Posterior cingulate gyrus (tissue), 11 donors: ENCODE results near the gene XYLT1.

Experiments
- DNase-seq, 10 donors: peaks; one replicate each; pipeline versions ENCODE4 v3.0.0 to v3.0.0-alpha.2; 2020 to 2021; ENCODE audit warnings: mixed read lengths in 3 of 10
- intact Hi-C: fragments of 100-400 bp; cut with DNase I; formaldehyde crosslinking; loops from one replicate; pipeline ENCODE4 v1.15.1; 2023

Gene XYLT1

GRCh38 chr16:17227278-17227677 lies 243.5 kb downstream of the XYLT1 start:
- intact Hi-C loops = no loop called here
- DNase-seq = no peak

GRCh38 chr16:17225541-17225940 lies 245.2 kb downstream of the XYLT1 start:
- DNase-seq = no peak
- intact Hi-C loops = no loop called here

- DNase-seq = peak in 2 of 10 donors; percentile 33 to 44
Observed at GRCh38 chr16:17224879-17225281, 245.9 kb downstream of the XYLT1 start.

GRCh38 chr16:17224350-17224749 lies 246.4 kb downstream of the XYLT1 start:
- intact Hi-C loops = no loop called here

More at GRCh38 chr16:17224879-17225281, 245.9 kb downstream of the XYLT1 start:
- intact Hi-C loops = no loop called here

GRCh38 chr16:17223576-17223975 lies 247.2 kb downstream of the XYLT1 start:
- intact Hi-C loops = no loop called here
- no peak for DNase-seq

More at GRCh38 chr16:17224350-17224749, 246.4 kb downstream of the XYLT1 start:
- no peak for DNase-seq

GRCh38 chr16:17222871-17223401 lies 247.8 kb downstream of the XYLT1 start:
- peak in 2 of 10 donors; percentile 15 to 28 for DNase-seq
- intact Hi-C loops = no loop called here

- intact Hi-C loops = no loop called here
- no peak for DNase-seq
Observed at GRCh38 chr16:17219991-17220390, 250.8 kb downstream of the XYLT1 start.

- DNase-seq = no peak
- intact Hi-C loops = no loop called here
Observed at GRCh38 chr16:17215936-17216335, 254.8 kb downstream of the XYLT1 start.

- intact Hi-C loops = no loop called here
- DNase-seq = no peak
Observed at GRCh38 chr16:17215306-17215705, 255.5 kb downstream of the XYLT1 start.

- intact Hi-C loops = no loop called here
- no peak for DNase-seq
Observed at GRCh38 chr16:17213974-17214373, 256.8 kb downstream of the XYLT1 start.

- intact Hi-C loops = no loop called here
- DNase-seq = no peak
Observed at GRCh38 chr16:17213025-17213424, 257.7 kb downstream of the XYLT1 start.

GRCh38 chr16:17212606-17213005 lies 258.2 kb downstream of the XYLT1 start:
- intact Hi-C loops = no loop called here
- DNase-seq = no peak

GRCh38 chr16:17211797-17212196 lies 259.0 kb downstream of the XYLT1 start:
- no peak for DNase-seq
- intact Hi-C loops = no loop called here

- intact Hi-C loops = no loop called here
- peak in 1 of 10 donors; percentile 12 for DNase-seq
Observed at GRCh38 chr16:17206712-17207111, 264.0 kb downstream of the XYLT1 start.

- intact Hi-C loops = no loop called here
- peak in 1 of 10 donors; percentile 41 for DNase-seq
Observed at GRCh38 chr16:17205279-17206211, 265.2 kb downstream of the XYLT1 start.

GRCh38 chr16:17204644-17205043 lies 266.1 kb downstream of the XYLT1 start:
- intact Hi-C loops = no loop called here
- no peak for DNase-seq

- intact Hi-C loops = no loop called here
- DNase-seq = no peak
Observed at GRCh38 chr16:17204206-17204605, 266.6 kb downstream of the XYLT1 start.

GRCh38 chr16:17203424-17203823 lies 267.3 kb downstream of the XYLT1 start:
- intact Hi-C loops = no loop called here
- no peak for DNase-seq

GRCh38 chr16:17199135-17199534 lies 271.6 kb downstream of the XYLT1 start:
- DNase-seq = no peak
- intact Hi-C loops = no loop called here

- no peak for DNase-seq
- intact Hi-C loops = no loop called here
Observed at GRCh38 chr16:17196526-17196925, 274.2 kb downstream of the XYLT1 start.

GRCh38 chr16:17194190-17194780 lies 276.5 kb downstream of the XYLT1 start:
- peak in 8 of 10 donors; percentile 35 to 87 (median 54) for DNase-seq
- intact Hi-C loops = no loop called here
